OCI-LY7 (cell line): ENCODE data around the gene NAA40. TPM values are rescaled to one million over a fixed set of nuclear protein-coding genes. Genes with fewer than 3 reads are reported as not detected.
A peak's percentile ranks its signal among the peaks of the same experiment; 100 is the strongest.

Experiments
- BruUV-seq: library from RNA; stranded (reverse); fragments of 400-500 nt; replicated peaks from 2 replicates; lab custom pipeline; 2021; lab: Mats Ljungman, UMichigan
- CTCF ChIA-PET: fragments of 300-600 bp; sonication (Branson Sonifier 250); formaldehyde crosslinking; loops from one replicate; lab custom pipeline; 2022; ENCODE audit warnings: antibody characterized with exemption; ENCODE audit not compliant: unreplicated experiment; lab: Charles Lee
- POLR2A ChIA-PET: fragments of 300-600 bp; sonication (Branson Sonifier 250); formaldehyde crosslinking; loops from one replicate; lab custom pipeline; 2022; ENCODE audit warnings: antibody characterized with exemption; lab: Charles Lee
- DNase-seq: peaks from one replicate; pipeline ENCODE4 v3.0.0-alpha.2; 2015; ENCODE audit warnings: low spot score
- H2AFZ ChIP-seq: fragments of 200-600 bp; sonication (generic), shearing (Covaris generic); 2 replicates; pipeline ENCODE4 v1.6.1; 2014; ENCODE audit warnings: mild to moderate bottlenecking, antibody characterized with exemption, low read length, moderate library complexity
- H3K27ac ChIP-seq: fragments of 200-600 bp; sonication (generic); 2 replicates; pipeline ENCODE4 v1.5.1; 2014; ENCODE audit warnings: mixed run types, low read depth, mild to moderate bottlenecking, moderate library complexity, low read length, inconsistent platforms; ENCODE audit not compliant: poor library complexity, severe bottlenecking
- H3K36me3 ChIP-seq: fragments of 200-600 bp; sonication (generic); 2 replicates; pipeline ENCODE4 v1.6.1; 2014; ENCODE audit warnings: mild to moderate bottlenecking, antibody characterized with exemption, low read length, moderate library complexity, mixed read lengths; ENCODE audit not compliant: insufficient read depth
- H3K4me1 ChIP-seq: fragments of 200-600 bp; sonication (generic); 2 replicates; pipeline ENCODE4 v1.5.1; 2014; ENCODE audit warnings: mild to moderate bottlenecking, low read length; ENCODE audit not compliant: insufficient read depth, poor library complexity, severe bottlenecking
- H3K4me2 ChIP-seq: fragments of 200-600 bp; sonication (generic); 2 replicates; pipeline ENCODE4 v1.6.1; 2014; ENCODE audit warnings: mild to moderate bottlenecking, low read length
- H3K4me3 ChIP-seq: fragments of 200-600 bp; sonication (generic); 2 replicates; pipeline ENCODE4 v1.5.1; 2014; ENCODE audit warnings: mild to moderate bottlenecking, low read depth, low read length; ENCODE audit not compliant: poor library complexity, severe bottlenecking
- H3K79me2 ChIP-seq: fragments of 200-600 bp; sonication (generic); 2 replicates; pipeline ENCODE4 v1.6.1; 2016; ENCODE audit warnings: low read depth, mild to moderate bottlenecking, low read length, moderate library complexity, mixed read lengths; ENCODE audit not compliant: insufficient read depth
- H3K9me2 ChIP-seq: fragments of 200-600 bp; sonication (generic); 2 replicates; pipeline ENCODE4 v1.6.1; 2016; ENCODE audit warnings: mild to moderate bottlenecking, low read length, mixed read lengths; ENCODE audit not compliant: insufficient read depth
- H3K9me3 ChIP-seq: fragments of 200-600 bp; sonication (generic); 2 replicates; pipeline ENCODE4 v1.6.1; 2014; ENCODE audit warnings: mild to moderate bottlenecking, mixed run types, low read length, mixed read lengths
- H4K20me1 ChIP-seq: fragments of 200-600 bp; sonication (generic); 2 replicates; pipeline ENCODE4 v1.6.1; 2014; ENCODE audit warnings: mild to moderate bottlenecking, antibody characterized with exemption, low read length, moderate library complexity, mixed read lengths; ENCODE audit not compliant: insufficient read depth
- CTCF ChIP-seq: fragments of 200-600 bp; sonication (generic); conservative IDR thresholded peaks from 2 replicates; pipeline ENCODE4 v1.5.1; 2014; ENCODE audit warnings: mild to moderate bottlenecking, antibody characterized with exemption, low read length, moderate library complexity, mixed read lengths
- EZH2phosphoT487 ChIP-seq: fragments of 200-600 bp; sonication (generic); IDR thresholded peaks from 2 replicates; pipeline ENCODE4 v1.6.1; 2018; ENCODE audit warnings: low read depth, borderline replicate concordance, mild to moderate bottlenecking, mixed run types, antibody characterized with exemption, low read length, moderate library complexity, mixed read lengths
- intact Hi-C: fragments of 100-400 bp; cut with micrococcal nuclease; formaldehyde crosslinking; loops from one replicate; pipeline ENCODE4 v1.10.0; 2022; ENCODE audit not compliant: unreplicated experiment
- total RNA-seq, 2 experiments: library from RNA; depleted of rRNA in 1 of 2; stranded (reverse); fragments of >200 nt in 1 of 2; shearing (Covaris generic) in 1 of 2; gene quantifications; 2 replicates each; pipeline ENCODE4 v1.2.3, GENCODE V29; 2014 to 2022

Gene NAA40
- total RNA-seq, 2 experiments from 2014 or later, result 24.5 to 45.5 TPM

GRCh38 chr11:63931876-63932275 is 6.9 kb upstream of the NAA40 start:
- H3K9me3 ChIP-seq, result no peaks in the 10 kb centered on the region
- intact Hi-C loops, result no loop called here
- H4K20me1 ChIP-seq, result no peaks in the 10 kb centered on the region
- H3K36me3 ChIP-seq, result no peaks in the 10 kb centered on the region
- no peak overlapping the region for H3K4me2 ChIP-seq
- TF ChIP-seq EZH2phosphoT487, result no peak
- no peak for TF ChIP-seq CTCF
- CTCF ChIA-PET, result no interaction called here
- POLR2A ChIA-PET, result no interaction called here
- H3K4me1 ChIP-seq, result no peaks in the 10 kb centered on the region
- BruUV-seq, result no TSS peak
- DNase-seq, result no peak
- no peaks in the 10 kb centered on the region for H3K79me2 ChIP-seq
- no peak overlapping the region for H3K4me3 ChIP-seq
- H2AFZ ChIP-seq, result no peak overlapping the region
- no peak overlapping the region for H3K27ac ChIP-seq
- no peaks in the 10 kb centered on the region for H3K9me2 ChIP-seq

DNA sequence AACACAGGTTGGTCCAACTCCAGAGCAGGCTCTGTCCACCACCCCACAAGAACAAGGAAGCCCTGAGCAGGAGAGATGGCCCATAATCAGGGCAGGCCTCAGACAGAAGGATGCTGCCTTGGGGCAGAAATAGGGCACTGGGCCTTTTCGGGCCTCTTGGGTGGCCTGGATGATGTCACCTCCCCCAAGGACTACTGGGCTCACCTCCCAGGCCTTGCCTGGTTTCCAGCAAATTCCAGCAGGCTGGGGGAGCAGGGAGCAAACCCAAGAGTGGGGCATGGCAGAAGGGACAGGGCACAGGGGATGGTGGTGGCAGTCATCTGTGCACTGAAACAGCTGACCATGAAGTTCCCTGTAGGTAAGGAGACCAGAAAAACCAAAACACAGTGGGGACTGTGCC is 5.3 kb upstream of the NAA40 start:
- Histone ChIP-seq H3K36me3 (no peaks in the 10 kb centered on the region), H3K4me2 (no peak overlapping the region), H3K27ac (no peak overlapping the region), H3K4me3 (no peak overlapping the region), H3K9me2 (no peaks in the 10 kb centered on the region), H3K9me3 (no peaks in the 10 kb centered on the region), H2AFZ (no peak overlapping the region), H3K79me2 (no peaks in the 10 kb centered on the region), H3K4me1 (peaks cover 7% of the 10 kb centered on the region), H4K20me1 (no peaks in the 10 kb centered on the region)
- no peak for DNase-seq
- ChIA-PET POLR2A (no interaction called here), CTCF (no interaction called here)
- intact Hi-C loops, result no loop called here
- no TSS peak for BruUV-seq
- TF ChIP-seq EZH2phosphoT487 (no peak), CTCF (no peak)

DNA sequence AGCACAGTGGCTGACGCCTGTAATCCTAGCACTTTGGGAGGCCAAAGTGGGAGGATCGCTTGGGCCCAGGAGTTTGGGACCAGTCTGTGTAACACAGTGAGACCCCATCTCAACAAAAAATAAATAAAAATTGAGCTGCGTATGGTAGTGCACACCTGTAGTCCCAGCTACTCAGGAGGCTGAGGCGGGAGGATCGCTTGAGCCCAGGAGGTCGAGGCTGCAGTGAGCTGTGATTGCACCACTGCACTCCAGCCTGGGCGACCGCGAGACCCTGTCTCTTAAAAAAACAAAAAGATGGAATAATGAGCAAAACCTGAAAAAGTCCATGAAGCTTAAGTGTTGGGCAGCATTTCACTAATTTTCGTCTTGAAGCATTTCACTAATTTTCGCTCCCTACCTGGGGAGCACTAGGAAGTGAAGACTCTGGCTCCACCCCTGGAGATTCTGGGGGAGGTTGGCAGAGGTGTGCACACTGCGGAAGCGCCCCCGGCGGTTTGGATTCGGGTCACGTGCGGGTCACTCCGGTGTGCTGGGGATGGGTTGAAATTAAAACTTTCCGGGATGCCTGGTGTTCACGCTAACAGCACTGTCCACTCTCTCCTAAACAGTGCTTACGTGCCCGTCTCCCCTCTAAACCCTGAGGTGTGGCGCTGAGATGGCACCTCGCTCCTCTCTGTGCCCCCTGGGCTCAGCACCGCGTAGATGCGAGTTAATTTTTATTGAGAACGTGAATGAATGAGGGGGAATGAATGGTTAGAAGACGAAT is 906 bp upstream of the NAA40 start:
- H4K20me1 ChIP-seq, result 0 out of 2 replicates have a peak, but pooled peaks cover 5% of the 10 kb centered on the region
- peaks cover 13% of the 10 kb centered on the region for H3K36me3 ChIP-seq
- H3K4me1 ChIP-seq, result peaks cover 24% of the 10 kb centered on the region
- H3K4me3 ChIP-seq, result peak overlapping the region; percentile 70
- CTCF ChIA-PET, result no interaction called here
- H3K4me2 ChIP-seq, result peak overlapping the region; percentile 90
- no peaks in the 10 kb centered on the region for H3K9me2 ChIP-seq
- H3K27ac ChIP-seq, result peak overlapping the region; percentile 84
- TF ChIP-seq CTCF, result peak; percentile 42; the same call in 1 of the 2 replicates
- TF ChIP-seq EZH2phosphoT487, result no peak
- POLR2A ChIA-PET, result interaction anchor here (0.6 to 1.0 kb wide), 3 partner anchors 12 to 100 kb away, joined by 3 to 4 read pairs (median 4); no protein-coding TSS in a partner anchor
- no TSS peak for BruUV-seq
- peaks cover 19% of the 10 kb centered on the region for H3K79me2 ChIP-seq
- H2AFZ ChIP-seq, result peak overlapping the region; percentile 95
- no peaks in the 10 kb centered on the region for H3K9me3 ChIP-seq
- intact Hi-C loops, result loop anchor here (2.0 to 5.0 kb wide), 4 partner anchors 21 to 266 kb away; partner anchors contain the start of genes ATL3, MARK2, RCOR2 and ZFTA
- peak; percentile 78 for DNase-seq
